ENCODE results near the gene CMTM6. TPM values are rescaled to one million over a fixed set of nuclear protein-coding genes. Genes with fewer than 3 reads are reported as not detected.

CMTM6 gene
- total RNA-seq, 1 experiment from 2014 or later = 43.5 TPM

DNA sequence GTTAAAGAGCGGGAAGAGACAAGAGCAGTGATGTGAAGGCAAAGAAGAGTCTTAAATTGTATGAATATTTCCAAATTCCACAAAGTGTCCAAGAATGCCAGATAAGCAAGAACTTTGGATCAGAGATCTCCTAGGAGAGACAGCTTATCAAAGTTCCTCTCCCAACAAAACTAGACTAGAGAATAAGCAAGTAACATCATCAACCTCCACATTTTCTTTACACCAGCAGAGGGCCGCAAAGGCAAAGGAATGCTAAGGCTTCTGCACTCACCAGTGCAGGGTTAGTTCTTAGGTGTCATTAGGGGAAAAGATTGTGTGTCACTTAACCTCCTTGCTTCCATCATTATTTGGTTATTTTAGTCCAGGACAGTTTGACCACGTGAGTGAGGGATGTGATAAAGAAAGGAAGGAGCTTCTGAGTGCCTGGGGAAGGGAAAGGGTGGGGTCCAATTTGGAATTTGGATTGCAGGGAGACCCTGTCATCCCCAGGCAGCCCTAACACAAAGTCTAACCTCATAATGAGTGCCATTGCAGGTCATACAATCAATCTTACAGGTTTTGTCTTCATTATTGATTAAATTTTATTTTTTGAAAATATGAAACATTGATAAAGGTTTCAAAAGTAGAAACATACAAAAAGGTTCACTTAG lies 7.5 kb upstream of the CMTM6 start:
- Mint-ChIP-seq H3K27me3 (ENCODE audit: low read depth) (no peaks in the 10 kb centered on the region), H3K9me3 (no peaks in the 10 kb centered on the region), H3K36me3 (ENCODE audit: insufficient read depth in 1 of 3, low read depth in 3 of 3) (no peaks in the 10 kb centered on the region), H3K27ac (no peak overlapping the region), H3K4me3 (no peak overlapping the region), H3K4me1 (peaks cover 0 to 2% of the 10 kb centered on the region in 2 experiments; a peak in 1 of 4 replicates)
- no peaks in the 10 kb centered on the region for H3K9me3 ChIP-seq (ENCODE audit: control insufficient read depth, low read depth, low read length)
- WGBS (ENCODE audit: extremely low coverage, insufficient read length, low lambda C conversion rate) = no CpG with 5 or more reads among the region's 3 CpGs
- H4K5ac ChIP-seq (ENCODE audit: insufficient read length, low read depth, low read length) = no peak overlapping the region
- no peak overlapping the region for H3K4ac ChIP-seq (ENCODE audit: low read depth, low read length)
- peak; percentile 67 for DNase-seq
- H3T11ph ChIP-seq (ENCODE audit: low read length) = no peak overlapping the region
- no peak overlapping the region for H3K4me2 ChIP-seq (ENCODE audit: insufficient read depth, insufficient read length, low read length)
- no peak overlapping the region for H4K91ac ChIP-seq (ENCODE audit: insufficient read length, low read depth, low read length)
- no peak overlapping the region for H2BK12ac ChIP-seq (ENCODE audit: insufficient read length, low read depth, low read length)
- no peaks in the 10 kb centered on the region for H3K79me2 ChIP-seq (ENCODE audit: insufficient read depth, low read length)
- H3K27me3 ChIP-seq (ENCODE audit: insufficient read depth, low read length) = no peaks in the 10 kb centered on the region
- H2AFZ ChIP-seq (ENCODE audit: low read length) = no peak overlapping the region
- H3K56ac ChIP-seq (ENCODE audit: insufficient read length, low read depth, low read length) = no peak overlapping the region
- no peak overlapping the region for H3K9ac ChIP-seq (ENCODE audit: extremely low read depth, insufficient read length, low read length)
- no peak overlapping the region for H2BK20ac ChIP-seq (ENCODE audit: low read depth, low read length, poor library complexity, severe bottlenecking)
- TF ChIP-seq, protein P1, sequence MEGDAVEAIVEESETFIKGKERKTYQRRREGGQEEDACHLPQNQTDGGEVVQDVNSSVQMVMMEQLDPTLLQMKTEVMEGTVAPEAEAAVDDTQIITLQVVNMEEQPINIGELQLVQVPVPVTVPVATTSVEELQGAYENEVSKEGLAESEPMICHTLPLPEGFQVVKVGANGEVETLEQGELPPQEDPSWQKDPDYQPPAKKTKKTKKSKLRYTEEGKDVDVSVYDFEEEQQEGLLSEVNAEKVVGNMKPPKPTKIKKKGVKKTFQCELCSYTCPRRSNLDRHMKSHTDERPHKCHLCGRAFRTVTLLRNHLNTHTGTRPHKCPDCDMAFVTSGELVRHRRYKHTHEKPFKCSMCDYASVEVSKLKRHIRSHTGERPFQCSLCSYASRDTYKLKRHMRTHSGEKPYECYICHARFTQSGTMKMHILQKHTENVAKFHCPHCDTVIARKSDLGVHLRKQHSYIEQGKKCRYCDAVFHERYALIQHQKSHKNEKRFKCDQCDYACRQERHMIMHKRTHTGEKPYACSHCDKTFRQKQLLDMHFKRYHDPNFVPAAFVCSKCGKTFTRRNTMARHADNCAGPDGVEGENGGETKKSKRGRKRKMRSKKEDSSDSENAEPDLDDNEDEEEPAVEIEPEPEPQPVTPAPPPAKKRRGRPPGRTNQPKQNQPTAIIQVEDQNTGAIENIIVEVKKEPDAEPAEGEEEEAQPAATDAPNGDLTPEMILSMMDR (conservative IDR thresholded peaks at IDR 0.05) = peak; percentile 89
- H2BK120ac ChIP-seq (ENCODE audit: low read depth, low read length, poor library complexity, severe bottlenecking) = no peak overlapping the region
- no peak overlapping the region for H3K14ac ChIP-seq (ENCODE audit: insufficient read depth, low read length)
- no peaks in the 10 kb centered on the region for H3K4me1 ChIP-seq (ENCODE audit: insufficient read depth, low read length)
- no peaks in the 10 kb centered on the region for H3K79me1 ChIP-seq (ENCODE audit: insufficient read depth, low read depth, low read length, poor library complexity, severe bottlenecking)
- no peak overlapping the region for H2BK15ac ChIP-seq (ENCODE audit: low read depth, low read length)
- no peaks in the 10 kb centered on the region for H4K20me1 ChIP-seq (ENCODE audit: control insufficient read depth, insufficient read depth, insufficient read length)
- H4K8ac ChIP-seq (replicated peaks; ENCODE audit: insufficient read length, low read depth, low read length) = no peak overlapping the region
- H2AK5ac ChIP-seq (ENCODE audit: insufficient read length, low read length) = no peak overlapping the region
- no peak overlapping the region for H3K23ac ChIP-seq (ENCODE audit: insufficient read length, low read depth, low read length)
- H2BK5ac ChIP-seq (ENCODE audit: insufficient read length, low read length) = no peak overlapping the region
- no peak overlapping the region for H3K18ac ChIP-seq (ENCODE audit: insufficient read length, low read depth, low read length)
- no peak overlapping the region for H3K27ac ChIP-seq (ENCODE audit: insufficient read length, low read depth, low read length)
- H3K23me2 ChIP-seq (ENCODE audit: insufficient read length, low read depth, low read length, poor library complexity, severe bottlenecking) = no peaks in the 10 kb centered on the region
